GM10248 (cell line): ENCODE measurements around the gene KBTBD7.

Experiments used
- CTCF ChIA-PET: fragments of 300-600 bp; sonication (Branson Sonifier 250); formaldehyde crosslinking; extraction: SDS; loops from one replicate; lab custom pipeline; 2021; ENCODE audit warnings: antibody characterized with exemption; lab: Yijun Ruan, JAX
- POLR2A ChIA-PET: fragments of 350-650 bp; sonication (Branson Sonifier 250); formaldehyde crosslinking; extraction: SDS; loops from one replicate; lab custom pipeline; 2020; ENCODE audit warnings: antibody characterized with exemption; lab: Yijun Ruan, JAX
- DNase-seq: peaks from one replicate; pipeline ENCODE4 v3.0.0; 2012; ENCODE audit errors: extremely low spot score
- CTCF ChIP-seq: IDR thresholded peaks from 2 replicates; pipeline ENCODE4 v1.5.1; 2012; ENCODE audit warnings: mild to moderate bottlenecking, low read depth; ENCODE audit errors: extremely low read depth, missing control alignments, control extremely low read depth

The KBTBD7 gene

GRCh38 chr13:41148419-41149283, 45.7 kb downstream of the KBTBD7 start:
- DNase-seq = no peak
- CTCF ChIA-PET = no interaction called here
- TF ChIP-seq CTCF = no peak
- POLR2A ChIA-PET = no interaction called here

GRCh38 chr13:41145136-41145908, 49.0 kb downstream of the KBTBD7 start:
- CTCF ChIA-PET = interaction anchor here (2.8 kb wide), 1 partner anchor 13 kb away, joined by 7 read pairs; no protein-coding TSS in a partner anchor
- POLR2A ChIA-PET = no interaction called here
- TF ChIP-seq CTCF = no peak
- DNase-seq = no peak

DNA sequence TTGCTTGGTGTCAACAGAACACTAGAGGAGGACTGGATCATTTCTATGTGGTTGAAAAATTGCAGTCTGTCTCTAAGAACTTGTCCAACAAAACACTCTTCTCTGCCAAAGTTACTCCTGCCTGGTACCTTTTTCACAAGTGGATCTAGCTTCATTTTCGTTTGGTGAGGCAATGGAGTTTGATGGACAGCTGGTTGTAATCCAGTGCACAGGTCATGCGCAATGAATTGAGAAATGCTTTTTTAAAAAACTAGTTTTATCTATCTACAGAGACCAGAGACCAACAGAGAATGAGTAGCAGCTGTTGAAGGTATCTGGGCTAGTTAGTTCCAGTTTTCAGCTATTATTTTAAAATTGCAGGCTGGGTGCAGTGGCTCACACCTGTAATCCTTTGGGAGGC, 49.8 kb downstream of the KBTBD7 start:
- CTCF ChIA-PET = no interaction called here
- POLR2A ChIA-PET = no interaction called here
- no peak for TF ChIP-seq CTCF
- no peak for DNase-seq
